Endothelial cell of umbilical vein (primary cell): ENCODE measurements around the gene C1R. TPM values are rescaled to one million over a fixed set of nuclear protein-coding genes. Genes with fewer than 3 reads are reported as not detected.

Experiments
- BruUV-seq: library from RNA; stranded (reverse); fragments of 400-500 nt; replicated peaks from 2 replicates; lab custom pipeline; 2021; lab: Mats Ljungman, UMichigan
- CTCF ChIA-PET: fragments of 300-600, 350-600 bp; sonication (Branson Sonifier 250); formaldehyde crosslinking; loops from one replicate; lab custom pipeline; 2021; ENCODE audit warnings: antibody characterized with exemption, inconsistent platforms; lab: Charles Lee
- POLR2A ChIA-PET: fragments of 300-600, 350-600 bp; sonication (Branson Sonifier 250); formaldehyde crosslinking; loops from one replicate; lab custom pipeline; 2021; ENCODE audit warnings: antibody characterized with exemption, inconsistent platforms; lab: Charles Lee
- DNase-seq: peaks from one replicate; pipeline ENCODE4 v3.0.0-alpha.2; 2011; ENCODE audit warnings: low read depth, low spot score
- FAIRE-seq: peaks from 2 replicates; lab custom pipeline; 2011; peaks lifted over from hg19 to GRCh38; lab: Jason Lieb, UNC
- H2AFZ ChIP-seq: 2 replicates; pipeline ENCODE4 v1.6.0; 2012; ENCODE audit warnings: low read depth, low read length, control low read depth, inconsistent platforms
- H3K27ac ChIP-seq: 2 replicates; pipeline ENCODE4 v1.5.1; 2011; ENCODE audit warnings: low read depth, mild to moderate bottlenecking, control low read depth, low read length, moderate library complexity; ENCODE audit not compliant: insufficient read depth
- H3K27me3 ChIP-seq, 2 experiments: 2 replicates each; pipeline versions ENCODE4 v1.6.0 to v1.6.1; 2011; ENCODE audit warnings: low read length in 2 of 2, mixed read lengths in 1 of 2; ENCODE audit not compliant: control insufficient read depth in 2 of 2, insufficient read depth in 2 of 2
- H3K36me3 ChIP-seq, 2 experiments: 2 replicates in 1 of 2; 3 replicates in 1 of 2; pipeline ENCODE4 v1.5.1; 2011; ENCODE audit warnings: low read length in 2 of 2, mild to moderate bottlenecking in 1 of 2, moderate library complexity in 1 of 2; ENCODE audit not compliant: control insufficient read depth in 2 of 2, insufficient read depth in 2 of 2; ENCODE audit errors: extremely low read depth in 1 of 2
- H3K4me1 ChIP-seq: 3 replicates; pipeline ENCODE4 v1.5.1; 2011; ENCODE audit warnings: mild to moderate bottlenecking, low read length; ENCODE audit not compliant: control insufficient read depth, insufficient read depth; ENCODE audit errors: extremely low read depth
- H3K4me2 ChIP-seq: 2 replicates; pipeline ENCODE4 v1.6.1; 2011; ENCODE audit warnings: low read length, control low read depth, mixed read lengths; ENCODE audit not compliant: insufficient read depth
- H3K4me3 ChIP-seq, 3 experiments: fragments of 200-600 bp in 1 of 3; sonication (generic), shearing (Covaris generic) in 1 of 3; replicated peaks in 1 of 3; 2 replicates each; pipeline ENCODE4 v1.5.1; 2011 to 2016; ENCODE audit warnings: control low read depth in 3 of 3, low read length in 3 of 3, mild to moderate bottlenecking in 2 of 3, inconsistent platforms in 1 of 3, low read depth in 1 of 3, moderate library complexity in 1 of 3; ENCODE audit not compliant: insufficient read depth in 1 of 3
- H3K79me2 ChIP-seq: 2 replicates; pipeline ENCODE4 v1.6.0; 2012; ENCODE audit warnings: low read length, inconsistent platforms; ENCODE audit not compliant: control insufficient read depth, insufficient read depth
- H3K9ac ChIP-seq: replicated peaks from 2 replicates; pipeline ENCODE3; 2011; ENCODE audit warnings: low read length, control low read depth; ENCODE audit not compliant: insufficient read depth; ENCODE audit errors: extremely low read depth
- H3K9me1 ChIP-seq: replicated peaks from 3 replicates; pipeline ENCODE4 v1.6.0; 2011; ENCODE audit warnings: mild to moderate bottlenecking, low read length; ENCODE audit not compliant: control insufficient read depth, insufficient read depth; ENCODE audit errors: extremely low read depth
- H3K9me3 ChIP-seq: replicated peaks from 2 replicates; pipeline ENCODE4 v1.5.1; 2012; ENCODE audit warnings: low read length, inconsistent platforms; ENCODE audit not compliant: control insufficient read depth, insufficient read depth
- H4K20me1 ChIP-seq: replicated peaks from 2 replicates; pipeline ENCODE3; 2011; ENCODE audit warnings: mild to moderate bottlenecking, low read length; ENCODE audit not compliant: control insufficient read depth, insufficient read depth; ENCODE audit errors: extremely low read depth
- CTCF ChIP-seq, 2 donors: IDR thresholded peaks; 1 replicate in 1 of 2; 2 replicates in 1 of 2; pipeline ENCODE4 v1.5.1; 2011; ENCODE audit warnings: low read length in 2 of 2, mild to moderate bottlenecking in 2 of 2, moderate library complexity in 2 of 2, control low read depth in 1 of 2, inconsistent platforms in 1 of 2, low read depth in 1 of 2; ENCODE audit not compliant: insufficient read depth in 1 of 2; ENCODE audit errors: extremely low read depth in 1 of 2
- EZH2 ChIP-seq: IDR thresholded peaks from 2 replicates; pipeline ENCODE4 v1.6.1; 2012; ENCODE audit warnings: borderline replicate concordance, low read depth, mild to moderate bottlenecking, moderate library complexity, low read length, inconsistent platforms; ENCODE audit not compliant: severe bottlenecking
- FOS ChIP-seq: IDR thresholded peaks from 2 replicates; pipeline ENCODE4 v1.6.1; 2011; ENCODE audit warnings: mild to moderate bottlenecking, low read length, moderate library complexity, borderline replicate concordance; ENCODE audit not compliant: insufficient read depth
- GATA2 ChIP-seq: IDR thresholded peaks from 2 replicates; pipeline ENCODE4 v1.7.0; 2011; ENCODE audit warnings: low read depth, mild to moderate bottlenecking, moderate library complexity, mixed read lengths, low read length; ENCODE audit not compliant: insufficient read length, insufficient read depth
- JUN ChIP-seq: IDR thresholded peaks from 2 replicates; pipeline ENCODE4 v1.6.1; 2011; ENCODE audit warnings: borderline replicate concordance, low read depth; ENCODE audit not compliant: insufficient read length, insufficient read depth
- MYC ChIP-seq: IDR thresholded peaks from one replicate; pipeline ENCODE4 v1.6.1; 2011; ENCODE audit warnings: mild to moderate bottlenecking, low read depth, low read length
- POLR2A ChIP-seq: IDR thresholded peaks from 2 replicates; pipeline ENCODE4 v1.6.1; 2012; ENCODE audit warnings: low read depth, mild to moderate bottlenecking, control low read depth, low read length
- POLR2AphosphoS5 ChIP-seq: IDR thresholded peaks from 2 replicates; pipeline ENCODE4 v1.6.1; 2012; ENCODE audit warnings: low read depth, mild to moderate bottlenecking, control low read depth, low read length, moderate library complexity; ENCODE audit not compliant: insufficient read depth
- dilution Hi-C: fragments of 300-500 bp; cut with MboI; formaldehyde crosslinking; loops from one replicate; pipeline ENCODE4 v1.15.0; 2019; ENCODE audit warnings: low sequenced_read_pairs; ENCODE audit not compliant: extremely low pct_ligation_motif_present
- intact Hi-C: fragments of 100-400 bp; cut with micrococcal nuclease; formaldehyde crosslinking; loops from one replicate; pipeline ENCODE4 v1.10.0; 2022
- polyA plus RNA-seq, 4 experiments: library from polyadenylated mRNA; depleted of rRNA in 3 of 4; stranded (reverse) in 3 of 4; unstranded in 1 of 4; fragments of >200 nt; gene quantifications; 2 replicates each; pipeline versions ENCODE4 v1.2.1 to v1.2.3, GENCODE V29; 2011 to 2012; ENCODE audit warnings: missing spikeins in 1 of 4
- small RNA-seq: library from RNA; depleted of rRNA; stranded (forward); fragments of <200 nt; gene quantifications from one replicate; pipeline ENCODE3, GENCODE V24; 2012; ENCODE audit warnings: low replicate concordance, low read depth; ENCODE audit not compliant: insufficient read depth, insufficient read length
- total RNA-seq: library from RNA; stranded (reverse); gene quantifications from 2 replicates; pipeline ENCODE4 v1.2.3, GENCODE V29; 2021
- TF ChIP-seq, protein P1 (sequence below): IDR thresholded peaks from 2 replicates; pipeline ENCODE4 v1.6.1; 2011; ENCODE audit not compliant: insufficient read depth, insufficient read length

The C1R gene
- total and polyA plus RNA-seq, 2 donors (not counting 3 experiments of a cell fraction or from before 2014, with no cell fraction given) = 3.6 to 5.8 TPM

GRCh38 chr12:7031306-7031705 lies 60.9 kb downstream of the C1R start:
- no peak overlapping the region for H3K9ac ChIP-seq
- peaks cover 5 to 8% of the 10 kb centered on the region in 2 experiments for H3K27me3 ChIP-seq
- H3K4me2 ChIP-seq = no peak overlapping the region
- dilution Hi-C loops = no loop called here
- intact Hi-C loops = no loop called here
- H3K9me3 ChIP-seq = no peaks in the 10 kb centered on the region
- no peak for TF ChIP-seq MYC
- no peak for TF ChIP-seq EZH2
- no peak for TF ChIP-seq JUN
- no peak for TF ChIP-seq CTCF (IDR thresholded peaks at IDR 0.05; ENCODE audit: extremely low read depth in 1 of 2, insufficient read depth in 1 of 2, low read depth in 1 of 2, low read length in 2 of 2)
- no peak for TF ChIP-seq GATA2
- no peak for TF ChIP-seq POLR2A
- no peak for TF ChIP-seq FOS
- TF ChIP-seq, protein P1, sequence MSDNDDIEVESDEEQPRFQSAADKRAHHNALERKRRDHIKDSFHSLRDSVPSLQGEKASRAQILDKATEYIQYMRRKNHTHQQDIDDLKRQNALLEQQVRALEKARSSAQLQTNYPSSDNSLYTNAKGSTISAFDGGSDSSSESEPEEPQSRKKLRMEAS = no peak
- no peak for TF ChIP-seq POLR2AphosphoS5
- FAIRE-seq = no peak
- no peaks in the 10 kb centered on the region for H4K20me1 ChIP-seq
- DNase-seq = no peak
- H2AFZ ChIP-seq = no peak overlapping the region
- ChIA-PET CTCF (no interaction called here), POLR2A (no interaction called here)
- no peak overlapping the region for H3K4me3 ChIP-seq
- no peaks in the 10 kb centered on the region for H3K36me3 ChIP-seq
- no peaks in the 10 kb centered on the region for H3K9me1 ChIP-seq
- H3K79me2 ChIP-seq = no peaks in the 10 kb centered on the region
- H3K4me1 ChIP-seq = no peaks in the 10 kb centered on the region
- H3K27ac ChIP-seq = no peak overlapping the region
- BruUV-seq = no TSS peak

Small RNAs within 50 kb of the gene (small RNA-seq; reads per million reads assigned to genes)
- gene AC006512.1 = not detected
- not detected for gene RNU6-485P

Other genes with a start within 250 kb of the C1R start
- 44.3 and 44.8 TPM in 2 replicates for gene CDCA3, start 241.2 kb downstream of the C1R start, total RNA-seq
- 53.5 and 67.2 TPM in 2 replicates for gene CDCA3, start 241.2 kb downstream of the C1R start, polyA plus RNA-seq
- gene USP5, start 240.3 kb downstream of the C1R start, total RNA-seq = 126 and 135 TPM in 2 replicates
- gene USP5, start 240.3 kb downstream of the C1R start, polyA plus RNA-seq = 68.9 and 69.4 TPM in 2 replicates
- gene TPI1, start 224.9 kb downstream of the C1R start, total RNA-seq = 643 and 676 TPM in 2 replicates
- gene TPI1, start 224.9 kb downstream of the C1R start, polyA plus RNA-seq = 1,816 and 2,057 TPM in 2 replicates
- 3.9 and 6.9 TPM in 2 replicates for gene SPSB2, start 219.1 kb downstream of the C1R start, total RNA-seq
- 3.8 and 5.6 TPM in 2 replicates for gene SPSB2, start 219.1 kb downstream of the C1R start, polyA plus RNA-seq
- 2.7 and 3.5 TPM in 2 replicates for gene LRRC23, start 187.6 kb downstream of the C1R start, total RNA-seq
- gene LRRC23, start 187.6 kb downstream of the C1R start, polyA plus RNA-seq = 2.8 and 3.1 TPM in 2 replicates
- 13.8 and 18.6 TPM in 2 replicates for gene ENO2, start 177.9 kb downstream of the C1R start, total RNA-seq
- gene ENO2, start 177.9 kb downstream of the C1R start, polyA plus RNA-seq = 9.1 and 11.4 TPM in 2 replicates
- gene ATN1, start 164.5 kb downstream of the C1R start, total RNA-seq = 117 and 122 TPM in 2 replicates
- gene ATN1, start 164.5 kb downstream of the C1R start, polyA plus RNA-seq = 46.4 and 47.1 TPM in 2 replicates
- gene RNU7-1, start 148.6 kb downstream of the C1R start, total RNA-seq = not detected in 2 replicates
- gene RNU7-1, start 148.6 kb downstream of the C1R start, polyA plus RNA-seq = not detected in 2 replicates
- 153 and 167 TPM in 2 replicates for gene C12orf57, start 148.4 kb downstream of the C1R start, total RNA-seq
- gene C12orf57, start 148.4 kb downstream of the C1R start, polyA plus RNA-seq = 729 and 802 TPM in 2 replicates
- 1.6 and 1.8 TPM in 2 replicates for gene PTPN6, start 141.1 kb downstream of the C1R start, total RNA-seq
- gene PTPN6, start 141.1 kb downstream of the C1R start, polyA plus RNA-seq = 0.25 and 0.38 TPM in 2 replicates
- gene PHB2, start 121.8 kb downstream of the C1R start, total RNA-seq = 231 and 244 TPM in 2 replicates
- 390 and 409 TPM in 2 replicates for gene PHB2, start 121.8 kb downstream of the C1R start, polyA plus RNA-seq
- gene EMG1, start 121.5 kb downstream of the C1R start, total RNA-seq = 54.7 and 56.6 TPM in 2 replicates
- 32.7 and 57.7 TPM in 2 replicates for gene EMG1, start 121.5 kb downstream of the C1R start, polyA plus RNA-seq
- 29.3 and 29.5 TPM in 2 replicates for gene LPCAT3, start 74.0 kb downstream of the C1R start, total RNA-seq
- 36.0 and 37.1 TPM in 2 replicates for gene LPCAT3, start 74.0 kb downstream of the C1R start, polyA plus RNA-seq
- 0.38 and 0.83 TPM in 2 replicates for gene C1S, start 31.7 kb downstream of the C1R start, total RNA-seq
- gene C1S, start 31.7 kb downstream of the C1R start, polyA plus RNA-seq = 0.16 and 0.32 TPM in 2 replicates
- gene C1RL, start 16.8 kb upstream of the C1R start, total RNA-seq = 22.5 and 25.0 TPM in 2 replicates
- 20.9 and 26.3 TPM in 2 replicates for gene C1RL, start 16.8 kb upstream of the C1R start, polyA plus RNA-seq
- not detected in 2 replicates for gene RBP5, start 36.4 kb upstream of the C1R start, total RNA-seq
- 0.11 and 0.12 TPM in 2 replicates for gene RBP5, start 36.4 kb upstream of the C1R start, polyA plus RNA-seq
- gene CLSTN3, start 37.9 kb upstream of the C1R start, total RNA-seq = 24.2 and 27.8 TPM in 2 replicates
- gene CLSTN3, start 37.9 kb upstream of the C1R start, polyA plus RNA-seq = 38.9 and 45.9 TPM in 2 replicates
- 24.2 and 32.3 TPM in 2 replicates for gene PEX5, start 97.2 kb upstream of the C1R start, total RNA-seq
- gene PEX5, start 97.2 kb upstream of the C1R start, polyA plus RNA-seq = 11.4 and 12.9 TPM in 2 replicates
- not detected in 2 replicates for gene ACSM4, start 211.6 kb upstream of the C1R start, total RNA-seq
- not detected in 2 replicates for gene ACSM4, start 211.6 kb upstream of the C1R start, polyA plus RNA-seq